DOHH2 (cell line): ENCODE measurements around the gene N4BP2L2.

ENCODE experiments used
- H3F3A ChIP-seq: fragments of 200-600 bp; sonication (generic), shearing (Covaris generic); 2 replicates; pipeline ENCODE4 v1.6.0; 2016; ENCODE audit warnings: antibody characterized with exemption, mild to moderate bottlenecking; ENCODE audit not compliant: control insufficient read depth, insufficient read depth
- H3K27ac ChIP-seq: fragments of 200-600 bp; sonication (generic); 2 replicates; pipeline ENCODE4 v1.5.1; 2014; ENCODE audit warnings: low read depth, mild to moderate bottlenecking, low read length, moderate library complexity
- H3K27me3 ChIP-seq: fragments of 200-600 bp; sonication (generic); 2 replicates; pipeline ENCODE4 v1.6.1; 2014; ENCODE audit warnings: mild to moderate bottlenecking, low read length, mixed read lengths; ENCODE audit not compliant: control insufficient read depth
- H3K36me3 ChIP-seq: fragments of 200-600 bp; sonication (generic); 2 replicates; pipeline ENCODE4 v1.6.1; 2014; ENCODE audit warnings: mild to moderate bottlenecking, low read length, moderate library complexity, mixed read lengths; ENCODE audit not compliant: control insufficient read depth
- H3K4me1 ChIP-seq: fragments of 200-600 bp; sonication (generic); 2 replicates; pipeline ENCODE4 v1.6.1; 2014; ENCODE audit warnings: mild to moderate bottlenecking, low read length, mixed read lengths; ENCODE audit not compliant: control insufficient read depth
- H3K4me2 ChIP-seq: fragments of 200-600 bp; sonication (generic); 2 replicates; pipeline ENCODE4 v1.6.0; 2014; ENCODE audit warnings: mild to moderate bottlenecking, low read length, moderate library complexity
- H3K4me3 ChIP-seq: fragments of 200-600 bp; sonication (generic); 2 replicates; pipeline ENCODE4 v1.5.1; 2014; ENCODE audit warnings: mild to moderate bottlenecking, low read length, mixed read lengths
- H3K79me2 ChIP-seq: fragments of 200-600 bp; sonication (generic); 2 replicates; pipeline ENCODE4 v1.6.1; 2014; ENCODE audit warnings: mild to moderate bottlenecking, low read length, mixed read lengths; ENCODE audit not compliant: control insufficient read depth
- H3K9me2 ChIP-seq: fragments of 200-600 bp; sonication (generic); replicated peaks from 2 replicates; pipeline ENCODE4 v1.6.1; 2014; ENCODE audit warnings: mild to moderate bottlenecking, low read length, mixed read lengths; ENCODE audit not compliant: control insufficient read depth
- H3K9me3 ChIP-seq: fragments of 200-600 bp; sonication (generic); 2 replicates; pipeline ENCODE4 v1.6.1; 2014; ENCODE audit warnings: antibody characterized with exemption, low read length, mixed read lengths; ENCODE audit not compliant: control insufficient read depth, insufficient read depth
- H4K20me1 ChIP-seq: fragments of 200-600 bp; sonication (generic); 2 replicates; pipeline ENCODE4 v1.6.0; 2014; ENCODE audit warnings: low read depth, mild to moderate bottlenecking, antibody characterized with exemption, low read length, moderate library complexity; ENCODE audit not compliant: control insufficient read depth, insufficient read depth
- EZH2phosphoT487 ChIP-seq: fragments of 200-600 bp; sonication (generic); IDR thresholded peaks from 2 replicates; pipeline ENCODE4 v1.6.1; 2017; ENCODE audit warnings: borderline replicate concordance, mild to moderate bottlenecking, antibody characterized with exemption, low read length, moderate library complexity, mixed read lengths
- TF ChIP-seq, protein P1 (sequence below): fragments of 200-600 bp; sonication (generic); IDR thresholded peaks from one replicate; pipeline ENCODE4 v1.5.1; 2014; ENCODE audit warnings: antibody characterized with exemption, mild to moderate bottlenecking, low read depth, low read length; ENCODE audit not compliant: poor library complexity, severe bottlenecking

Gene N4BP2L2

GRCh38 chr13:32409561-32410421 lies 128.8 kb downstream of the N4BP2L2 start:
- Histone ChIP-seq H4K20me1 (no peaks in the 10 kb centered on the region), H3K4me2 (no peak overlapping the region), H3K4me3 (no peak overlapping the region), H3K9me2 (no peaks in the 10 kb centered on the region), H3K9me3 (no peaks in the 10 kb centered on the region), H3K4me1 (no peaks in the 10 kb centered on the region), H3K27ac (no peak overlapping the region), H3K36me3 (no peaks in the 10 kb centered on the region), H3F3A (no peaks in the 10 kb centered on the region), H3K79me2 (no peaks in the 10 kb centered on the region), H3K27me3 (peaks cover 3% of the 10 kb centered on the region; the same call in 1 of the 2 replicates)
- TF ChIP-seq, protein P1, sequence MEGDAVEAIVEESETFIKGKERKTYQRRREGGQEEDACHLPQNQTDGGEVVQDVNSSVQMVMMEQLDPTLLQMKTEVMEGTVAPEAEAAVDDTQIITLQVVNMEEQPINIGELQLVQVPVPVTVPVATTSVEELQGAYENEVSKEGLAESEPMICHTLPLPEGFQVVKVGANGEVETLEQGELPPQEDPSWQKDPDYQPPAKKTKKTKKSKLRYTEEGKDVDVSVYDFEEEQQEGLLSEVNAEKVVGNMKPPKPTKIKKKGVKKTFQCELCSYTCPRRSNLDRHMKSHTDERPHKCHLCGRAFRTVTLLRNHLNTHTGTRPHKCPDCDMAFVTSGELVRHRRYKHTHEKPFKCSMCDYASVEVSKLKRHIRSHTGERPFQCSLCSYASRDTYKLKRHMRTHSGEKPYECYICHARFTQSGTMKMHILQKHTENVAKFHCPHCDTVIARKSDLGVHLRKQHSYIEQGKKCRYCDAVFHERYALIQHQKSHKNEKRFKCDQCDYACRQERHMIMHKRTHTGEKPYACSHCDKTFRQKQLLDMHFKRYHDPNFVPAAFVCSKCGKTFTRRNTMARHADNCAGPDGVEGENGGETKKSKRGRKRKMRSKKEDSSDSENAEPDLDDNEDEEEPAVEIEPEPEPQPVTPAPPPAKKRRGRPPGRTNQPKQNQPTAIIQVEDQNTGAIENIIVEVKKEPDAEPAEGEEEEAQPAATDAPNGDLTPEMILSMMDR = no peak
- no peak for TF ChIP-seq EZH2phosphoT487

- TF ChIP-seq EZH2phosphoT487 = no peak
- TF ChIP-seq, protein P1 = no peak
- no peak overlapping the region for H3K27ac ChIP-seq
- H3F3A ChIP-seq = no peaks in the 10 kb centered on the region
- H3K4me1 ChIP-seq = no peaks in the 10 kb centered on the region
- H3K9me3 ChIP-seq = no peaks in the 10 kb centered on the region
- H4K20me1 ChIP-seq = no peaks in the 10 kb centered on the region
- H3K4me3 ChIP-seq = no peak overlapping the region
- peaks cover 3% of the 10 kb centered on the region; the same call in 1 of the 2 replicates for H3K27me3 ChIP-seq
- H3K4me2 ChIP-seq = no peak overlapping the region
- no peaks in the 10 kb centered on the region for H3K79me2 ChIP-seq
- no peaks in the 10 kb centered on the region for H3K9me2 ChIP-seq
- H3K36me3 ChIP-seq = no peaks in the 10 kb centered on the region
These were observed 129.6 kb downstream of the N4BP2L2 start for GRCh38 chr13:32409001-32409313.

DNA sequence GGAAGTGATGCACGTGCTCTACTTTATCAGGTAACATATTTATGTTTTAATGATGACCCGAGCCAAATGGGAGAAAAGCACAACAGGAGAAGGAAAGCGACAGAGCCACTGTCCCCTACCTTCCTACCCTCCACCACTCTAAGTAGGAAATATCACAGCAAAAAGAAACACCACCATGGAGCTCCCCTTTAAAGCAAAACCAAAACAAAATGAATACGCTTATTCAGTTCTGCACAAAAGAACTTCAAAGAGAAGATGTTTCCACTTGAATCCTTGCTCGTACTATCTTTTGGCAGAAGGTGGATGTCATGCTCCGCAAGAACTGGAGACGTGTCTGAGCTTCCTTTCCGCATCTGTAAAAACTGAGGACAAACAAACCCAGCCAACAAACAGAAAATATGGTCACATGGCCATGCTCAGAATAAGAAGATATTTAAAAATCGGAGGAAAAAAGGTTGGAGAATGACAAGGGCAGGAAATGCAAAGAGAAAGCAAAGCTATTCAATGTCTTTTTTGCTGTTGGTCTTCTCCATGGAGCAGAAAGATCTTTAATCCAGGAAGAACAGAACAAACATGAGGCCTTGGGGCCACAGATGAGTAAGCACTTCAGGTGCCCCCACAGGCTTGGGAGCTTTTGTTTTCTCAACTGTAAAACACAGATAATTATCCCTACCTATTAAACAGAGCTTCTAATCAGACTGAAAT lies 130.1 kb downstream of the N4BP2L2 start:
- TF ChIP-seq, protein P1 = no peak
- no peak for TF ChIP-seq EZH2phosphoT487
- Histone ChIP-seq H3K4me3 (no peak overlapping the region), H3K9me2 (no peaks in the 10 kb centered on the region), H3K27me3 (peaks cover 3% of the 10 kb centered on the region; the same call in 1 of the 2 replicates), H3K27ac (no peak overlapping the region), H4K20me1 (no peaks in the 10 kb centered on the region), H3K79me2 (no peaks in the 10 kb centered on the region), H3K9me3 (no peaks in the 10 kb centered on the region), H3F3A (no peaks in the 10 kb centered on the region), H3K4me1 (no peaks in the 10 kb centered on the region), H3K4me2 (no peak overlapping the region), H3K36me3 (no peaks in the 10 kb centered on the region)
